ENCODE results near the gene ANAPC16. TPM values are rescaled to one million over a fixed set of nuclear protein-coding genes. Genes with fewer than 3 reads are reported as not detected.
"Not testable (repeated sequence)": the region's sequence is repeated elsewhere in the genome, so short reads cannot be mapped to it uniquely, and the experiment has no call there.

The ANAPC16 gene
- total RNA-seq, 1 donor from 2014 or later, result 128 TPM

GRCh38 chr10:72277996-72278667 lies 62.3 kb downstream of the ANAPC16 start:
- DNase-seq (ENCODE audit: low spot score), result no peak

DNA sequence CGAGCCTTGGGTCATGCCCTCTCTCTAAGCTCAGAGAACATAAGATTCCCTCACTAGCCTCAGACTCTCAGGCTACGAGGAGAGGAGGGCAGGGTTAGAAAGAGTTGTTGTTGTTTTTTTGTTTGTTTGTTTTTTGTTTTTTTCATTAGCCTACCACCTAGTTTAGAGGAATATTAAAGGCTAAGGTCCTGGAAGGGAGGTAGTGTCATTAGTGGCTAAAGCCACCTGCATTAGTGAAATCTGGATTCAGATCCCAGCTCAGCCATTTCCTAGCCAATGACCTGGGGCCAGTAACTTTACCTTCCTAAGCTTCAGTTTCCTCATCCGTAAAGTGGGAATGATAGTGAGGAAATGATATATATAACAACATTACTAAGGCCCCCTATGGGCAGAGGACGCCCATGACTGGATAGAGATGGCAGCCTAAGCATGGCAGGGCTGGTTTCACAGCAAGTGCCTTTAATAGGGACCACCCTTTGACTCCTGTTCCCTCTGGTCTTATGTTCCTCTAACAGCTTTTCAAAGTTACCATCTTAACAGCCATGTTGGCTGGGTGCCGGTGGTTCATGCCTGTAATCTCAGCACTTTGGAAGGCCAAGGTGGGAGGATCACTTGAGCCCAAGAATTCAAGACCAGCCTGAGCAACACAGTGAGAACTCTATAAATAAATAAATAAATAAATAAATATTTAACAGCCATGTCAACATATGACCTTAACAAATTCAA lies 63.0 kb downstream of the ANAPC16 start:
- no peak for DNase-seq (ENCODE audit: low spot score)

GRCh38 chr10:72279587-72279986 lies 63.8 kb downstream of the ANAPC16 start:
- not testable (repeated sequence) for DNase-seq (ENCODE audit: low spot score)

GRCh38 chr10:72283131-72283530 lies 67.3 kb downstream of the ANAPC16 start:
- no peak for DNase-seq (ENCODE audit: low spot score)

Other genes starting within 250 kb of the ANAPC16 start
- gene SPOCK2, start 127.5 kb upstream of the ANAPC16 start, total RNA-seq, result 250 TPM
- 27.5 TPM for gene ASCC1, start 264 bp downstream of the ANAPC16 start, total RNA-seq
- gene DDIT4, start 57.9 kb downstream of the ANAPC16 start, total RNA-seq, result 191 TPM
- 42.5 TPM for gene DNAJB12, start 138.9 kb downstream of the ANAPC16 start, total RNA-seq

Measured in mucosa of gallbladder (tissue), 1 donor.